HG02852 (cell line): ENCODE results near the gene BPIFB2.
"Not testable (repeated sequence)": the region's sequence is repeated elsewhere in the genome, so short reads cannot be mapped to it uniquely, and the experiment has no call there.

ENCODE experiments used
- ATAC-seq: cut with Tn5 transposase; IDR thresholded peaks from one replicate; pipeline ENCODE4 v1.9.1; 2021; ENCODE audit warnings: mild to moderate bottlenecking, moderate library complexity; ENCODE audit not compliant: unreplicated experiment

The BPIFB2 gene

DNA sequence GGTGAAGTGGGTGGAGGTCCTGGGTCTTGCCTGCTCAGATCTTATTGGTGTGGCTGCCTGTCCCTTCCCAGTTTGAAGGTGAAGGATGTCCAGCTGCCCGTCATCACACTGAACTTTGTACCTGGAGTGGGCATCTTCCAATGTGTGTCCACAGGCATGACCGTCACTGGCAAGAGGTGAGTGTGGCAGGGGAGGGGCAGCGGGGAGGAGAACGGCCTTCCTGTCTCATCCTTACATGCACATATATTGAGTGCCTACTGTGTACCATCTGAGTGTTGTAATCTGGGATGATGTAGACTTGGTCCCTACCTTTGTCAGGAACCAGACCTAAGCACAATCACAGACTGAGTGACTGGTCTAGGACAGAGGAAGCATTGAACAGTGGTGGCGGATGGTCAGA, 26.6 kb downstream of the BPIFB2 start:
- ATAC-seq: no peak

DNA sequence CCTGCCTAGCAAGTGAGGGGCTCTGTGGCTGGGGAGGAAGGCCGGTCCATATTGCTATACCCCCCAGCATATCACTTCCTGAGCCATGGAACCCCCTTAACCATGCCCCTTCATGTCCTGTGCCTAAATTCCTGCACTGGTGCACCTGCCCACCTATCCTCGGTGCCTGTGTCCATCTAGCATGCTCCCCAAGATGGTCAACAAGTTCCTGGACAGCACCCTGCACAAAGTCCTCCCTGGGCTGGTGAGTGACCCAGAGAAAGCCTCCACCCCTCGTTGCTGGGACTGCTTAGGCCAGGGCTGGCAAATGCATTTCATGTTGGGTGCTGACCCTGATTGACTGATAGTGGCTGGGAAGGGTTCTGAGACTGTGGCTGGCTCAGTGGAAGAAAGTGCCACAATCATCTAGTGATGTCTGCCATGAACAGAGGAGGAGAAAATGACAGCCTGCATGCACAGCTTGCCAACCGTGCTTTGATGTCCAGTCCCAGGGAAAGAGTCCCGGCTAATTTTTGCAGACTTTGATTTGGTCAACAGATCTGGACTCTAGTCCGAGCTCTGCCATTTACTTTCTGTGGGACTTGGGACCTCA, 27.5 kb downstream of the BPIFB2 start:
- no peak for ATAC-seq

DNA sequence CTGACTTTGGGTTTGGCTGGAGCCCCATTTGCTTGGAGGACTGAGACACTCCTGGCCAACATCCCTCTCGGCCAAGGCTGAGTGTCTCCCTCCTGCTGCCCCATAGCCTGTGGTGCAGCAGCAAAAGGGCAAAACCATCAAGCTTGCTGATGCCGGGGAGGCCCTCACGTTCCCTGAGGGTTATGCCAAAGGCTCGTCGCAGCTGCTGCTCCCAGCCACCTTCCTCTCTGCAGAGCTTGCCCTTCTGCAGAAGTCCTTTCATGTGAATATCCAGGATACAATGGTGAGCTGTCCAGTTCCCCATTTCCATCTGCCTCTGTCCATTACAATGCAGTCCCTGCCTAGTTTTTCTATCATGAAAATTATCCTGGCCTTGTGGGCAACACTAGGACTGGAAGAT, 30.0 kb downstream of the BPIFB2 start:
- ATAC-seq: no peak

DNA sequence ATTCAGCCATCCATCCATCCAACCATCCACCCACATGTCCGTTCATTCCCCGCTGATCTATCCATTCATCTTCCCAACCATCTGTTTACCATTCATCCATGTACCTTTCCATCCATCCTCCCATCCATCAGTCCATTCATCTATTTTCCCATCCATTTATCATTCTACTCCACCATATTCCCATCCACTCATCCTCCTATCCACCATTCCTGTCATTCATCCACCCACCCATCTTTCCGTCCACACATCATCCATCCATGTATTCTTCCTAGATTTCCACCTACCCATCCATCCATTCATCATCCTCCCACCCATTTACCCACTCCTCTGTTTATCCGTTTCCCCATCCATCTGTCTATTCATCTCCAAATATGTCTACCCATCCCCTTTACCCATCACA, 30.7 kb downstream of the BPIFB2 start:
- no peak for ATAC-seq

DNA sequence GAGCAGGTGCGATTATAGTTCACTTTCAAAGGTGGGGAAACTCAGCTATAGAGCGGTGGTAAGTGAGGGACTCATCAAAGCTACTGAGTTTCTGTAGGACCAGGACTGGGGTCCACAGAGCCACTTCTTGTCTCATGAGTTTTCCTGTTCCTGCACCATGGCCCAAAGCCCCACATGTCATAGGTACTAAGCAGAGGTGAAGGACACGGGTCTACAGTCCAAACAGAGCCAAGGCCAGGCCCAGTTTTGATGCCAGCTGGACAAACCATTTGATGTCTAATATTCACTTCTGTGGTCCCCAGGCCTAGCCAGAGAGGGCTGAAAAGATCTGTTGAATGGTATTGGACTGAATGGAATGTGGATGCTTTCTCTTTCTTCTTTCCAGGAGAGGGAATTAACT, 34.9 kb downstream of the BPIFB2 start:
- no peak for ATAC-seq

DNA sequence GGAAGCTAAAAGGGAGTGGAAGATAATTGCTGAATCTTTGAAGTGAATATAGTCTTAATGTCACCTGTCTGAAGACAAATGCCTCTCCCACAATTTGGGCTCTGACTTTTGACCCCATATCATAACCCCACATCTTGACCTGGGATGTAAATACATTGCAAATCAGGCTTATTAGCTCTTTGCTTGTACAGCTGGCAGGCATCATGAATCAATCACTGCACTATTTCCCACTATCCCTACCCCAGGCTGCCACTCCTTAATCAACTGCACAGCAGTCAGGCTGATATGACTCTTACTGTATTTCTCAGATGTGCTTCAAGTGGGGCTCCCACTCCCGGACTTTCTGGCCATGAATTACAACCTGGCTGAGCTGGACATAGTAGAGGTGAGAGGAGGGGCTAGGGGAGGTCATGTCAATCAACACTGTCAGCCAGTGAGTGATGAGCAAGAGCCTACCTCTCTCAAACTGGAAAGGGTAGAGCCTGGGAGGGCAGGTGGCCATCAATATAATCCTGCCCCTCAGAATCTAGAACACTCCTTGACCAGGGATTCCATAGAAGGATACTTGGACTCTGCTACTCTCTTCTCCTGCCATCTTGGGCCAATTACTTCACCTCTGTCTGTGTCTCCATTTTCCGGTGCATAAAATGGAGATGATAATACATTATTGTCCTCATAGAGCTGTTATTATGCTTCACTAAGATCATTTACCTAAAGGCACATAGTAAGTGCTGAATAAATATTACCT, 35.7 kb downstream of the BPIFB2 start:
- no peak for ATAC-seq

DNA sequence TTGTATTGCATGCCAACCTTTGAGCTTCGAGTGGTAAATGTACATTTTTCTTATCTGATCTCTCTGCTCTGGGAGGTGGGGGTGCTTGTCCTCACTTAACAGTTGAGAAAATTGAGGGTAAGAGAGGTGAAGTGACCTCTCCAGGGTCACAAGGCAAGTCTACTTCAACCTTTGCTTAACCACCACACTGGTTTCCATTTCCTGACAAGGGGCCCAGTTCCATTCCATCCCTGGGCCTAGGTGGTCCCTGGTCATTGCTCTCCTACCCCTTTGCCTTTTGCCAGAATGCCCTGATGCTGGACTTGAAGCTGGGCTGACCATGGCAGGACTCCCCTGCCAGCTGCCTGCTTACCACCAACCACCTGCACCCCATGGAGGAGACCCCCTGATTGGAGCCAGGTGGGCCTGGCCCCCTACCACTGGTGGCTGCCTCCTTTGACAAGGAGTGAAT, 36.3 kb downstream of the BPIFB2 start:
- no peak for ATAC-seq

DNA sequence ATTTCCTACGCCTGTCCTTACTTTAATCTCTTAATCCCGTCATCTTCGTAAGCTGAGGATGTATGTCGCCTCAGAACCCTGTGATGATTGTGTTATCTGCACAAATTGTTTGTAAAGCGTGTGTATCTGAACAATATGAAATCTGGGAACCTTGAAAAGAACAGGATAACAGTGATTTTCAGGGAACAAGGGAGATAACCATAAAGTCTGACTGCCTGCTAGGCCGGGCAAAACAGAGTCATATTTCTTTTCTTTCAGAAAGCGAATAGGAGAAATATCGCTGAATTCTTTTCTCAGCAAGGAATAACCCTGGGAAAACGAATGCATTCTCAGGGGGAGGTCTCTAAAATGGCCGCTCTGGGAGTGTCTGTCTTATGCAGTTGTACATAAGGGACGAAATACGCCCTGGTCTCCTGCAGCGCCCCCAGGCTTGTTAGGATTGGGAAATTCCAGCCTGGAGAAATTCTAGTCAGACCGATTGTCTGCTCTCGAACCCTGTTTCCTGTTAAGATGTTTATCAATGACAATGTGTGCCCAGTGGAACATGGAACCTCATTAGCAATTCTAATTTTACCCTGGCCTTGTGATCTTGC, 37.7 kb downstream of the BPIFB2 start:
- ATAC-seq: not testable (repeated sequence)

DNA sequence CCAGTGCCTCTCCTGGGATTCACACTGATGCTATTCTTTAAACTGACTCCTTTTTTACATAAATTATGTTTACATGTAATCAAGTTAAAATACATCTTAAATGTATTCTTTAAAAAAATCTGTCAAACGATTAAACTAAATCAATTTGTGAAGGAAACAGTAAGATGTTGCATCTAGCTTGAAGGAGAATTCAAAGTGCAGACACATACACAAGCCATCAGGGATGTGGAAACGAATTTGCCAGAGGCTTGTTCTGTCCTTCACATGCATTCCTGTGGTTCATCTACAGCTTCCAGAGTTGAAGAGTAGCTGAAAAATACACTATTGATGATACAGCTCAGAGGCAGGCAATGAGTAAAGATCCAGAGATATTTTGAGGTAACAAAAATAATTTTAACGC, 38.9 kb downstream of the BPIFB2 start:
- ATAC-seq: no peak

DNA sequence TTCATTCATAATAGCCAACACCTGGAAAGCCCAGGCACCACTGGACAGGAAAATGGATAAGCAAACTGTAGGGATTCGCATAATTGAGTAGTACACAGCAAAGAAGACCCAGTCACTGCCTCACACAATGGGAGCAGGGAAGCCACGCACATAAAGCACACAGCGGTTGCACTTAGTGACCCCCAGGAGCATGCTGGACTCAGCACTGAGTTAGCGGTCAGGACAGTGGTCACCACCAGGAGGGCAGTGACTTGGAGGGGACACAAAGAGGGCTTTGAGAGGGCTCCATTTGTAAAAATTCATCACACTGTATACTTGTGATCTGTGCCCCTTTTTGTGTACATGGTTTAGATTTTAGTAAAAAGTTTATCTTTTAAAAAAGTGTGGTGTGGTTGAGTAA, 43.8 kb downstream of the BPIFB2 start:
- ATAC-seq: no peak

DNA sequence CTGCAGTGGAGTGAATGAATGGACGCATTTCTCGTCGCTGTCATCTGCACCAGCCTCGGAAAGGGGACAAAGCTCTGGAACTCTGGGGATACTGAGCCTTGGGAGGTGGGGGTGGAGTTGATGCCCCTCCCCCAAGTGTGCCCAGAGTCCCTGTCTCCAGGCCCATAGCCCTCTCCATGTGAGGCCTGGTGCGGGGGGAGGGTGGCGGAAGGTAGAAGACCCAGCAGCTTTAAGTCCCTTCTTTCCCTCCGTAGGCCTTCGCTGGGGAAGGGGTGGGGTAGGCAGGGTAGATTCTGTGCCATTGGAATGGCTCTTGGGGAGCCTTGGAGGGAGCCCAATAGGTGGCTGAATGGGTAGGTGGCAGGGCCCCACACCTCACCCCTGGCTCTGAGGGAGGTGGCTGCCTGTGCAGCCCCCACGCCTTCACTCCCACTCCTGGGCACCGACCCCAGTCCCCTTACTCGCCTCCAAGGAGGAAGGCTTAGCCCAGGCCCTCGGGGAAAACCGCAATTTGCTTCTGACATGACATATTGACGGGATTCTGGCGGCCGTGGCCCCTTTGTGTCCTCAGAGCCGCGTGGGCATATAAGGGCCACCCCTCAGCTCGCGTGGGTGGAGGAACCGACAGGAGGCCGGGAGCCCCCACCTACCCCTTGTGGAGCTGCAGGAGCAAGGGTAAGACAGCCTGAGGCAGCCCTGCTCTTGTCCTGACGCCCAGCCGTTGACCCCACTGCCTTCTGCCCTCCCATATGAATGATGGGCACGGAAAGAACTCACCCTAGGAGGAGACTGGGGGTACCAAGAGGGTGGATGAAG, 46.0 kb downstream of the BPIFB2 start, which contains the start of gene BPIFB3:
TSS of gene BPIFB3 (plus strand) at position 613 of the 816 bp plus-strand sequence. CDS start 1,533 bp downstream, outside the sequence.
- no peak for ATAC-seq

DNA sequence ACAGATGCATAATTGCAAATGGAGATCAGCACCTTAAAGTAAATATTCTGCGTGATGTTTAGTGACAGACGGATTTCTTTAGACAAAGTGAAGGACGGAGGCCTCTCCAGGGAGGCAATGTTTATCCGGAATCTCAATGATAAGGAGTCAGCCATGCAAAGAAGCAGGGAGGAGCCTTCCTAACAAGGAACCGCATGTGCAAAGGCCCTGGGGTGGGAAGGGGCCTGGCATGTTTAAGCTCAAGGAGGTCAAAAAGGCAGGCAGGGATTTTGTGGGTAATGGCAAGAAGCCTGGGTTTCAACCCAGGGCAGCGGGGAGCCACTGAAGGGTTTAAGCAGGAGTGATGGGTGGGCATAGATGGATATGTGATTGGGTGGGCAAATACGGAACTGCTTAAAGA, 46.9 kb downstream of the BPIFB2 start:
- ATAC-seq: no peak

DNA sequence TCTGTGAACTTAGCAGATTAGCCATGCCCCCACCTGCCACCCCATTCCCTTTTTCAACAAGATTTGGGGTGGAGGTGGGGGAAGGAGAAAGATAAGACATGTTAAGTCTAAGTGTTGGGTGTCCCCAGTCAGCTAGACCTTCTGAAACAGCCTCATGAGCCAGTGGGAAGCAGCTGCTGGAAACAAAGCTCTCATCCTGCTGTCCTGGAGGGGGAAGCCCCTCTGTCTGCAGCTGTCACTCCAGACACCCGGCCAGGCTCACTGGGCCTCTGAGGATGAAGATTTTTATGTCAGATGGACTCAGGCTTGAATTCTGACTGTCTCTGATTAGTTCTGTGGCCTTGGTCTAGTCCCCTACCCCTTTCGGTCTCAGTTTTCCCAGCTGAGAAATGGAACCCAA, 47.3 kb downstream of the BPIFB2 start:
- no peak for ATAC-seq

DNA sequence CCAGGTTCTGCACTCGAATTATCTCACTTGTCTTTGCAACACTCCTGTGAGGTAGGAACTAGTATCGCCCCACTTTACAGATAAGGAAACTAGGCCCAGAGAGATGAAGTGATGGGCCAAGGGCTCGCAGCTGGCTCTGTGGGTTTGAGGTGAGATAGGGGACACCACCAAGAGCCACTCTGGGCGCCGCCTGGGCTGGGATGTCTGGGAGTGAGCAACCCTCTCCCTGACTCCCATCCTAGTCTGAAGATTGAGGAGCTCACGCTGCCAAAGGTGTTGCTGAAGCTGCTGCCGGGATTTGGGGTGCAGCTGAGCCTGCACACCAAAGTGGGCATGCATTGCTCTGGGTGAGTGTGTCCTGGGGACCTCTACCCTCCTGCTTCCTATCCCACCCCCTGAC, 51.6 kb downstream of the BPIFB2 start:
- no peak for ATAC-seq

DNA sequence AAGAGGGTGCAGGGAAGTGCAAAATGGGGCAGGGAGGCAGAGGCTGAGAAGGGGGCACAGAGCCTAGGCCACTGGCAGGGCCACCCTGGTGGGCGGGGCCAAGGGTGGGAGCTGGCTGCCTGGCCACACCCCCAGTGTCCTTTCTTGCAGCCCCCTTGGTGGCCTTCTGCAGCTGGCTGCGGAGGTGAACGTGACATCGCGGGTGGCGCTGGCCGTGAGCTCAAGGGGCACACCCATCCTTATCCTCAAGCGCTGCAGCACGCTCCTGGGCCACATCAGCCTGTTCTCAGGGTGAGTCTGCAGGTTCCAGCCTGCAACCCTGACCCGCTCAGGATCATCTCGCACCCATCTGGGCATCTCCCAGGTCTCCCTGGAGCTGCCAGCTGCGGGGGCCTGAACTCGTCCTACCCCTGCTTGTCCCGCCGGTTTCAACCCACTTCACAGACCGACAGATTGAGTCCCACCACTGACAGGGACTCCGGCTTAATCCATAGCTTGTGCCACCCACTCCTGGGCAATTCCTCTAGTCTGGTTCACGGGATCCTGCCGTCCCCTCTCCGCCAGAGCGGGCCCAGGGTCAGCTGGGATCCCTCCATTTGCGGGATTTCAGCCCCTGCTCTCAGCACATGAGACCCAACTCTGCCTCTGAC, 52.4 kb downstream of the BPIFB2 start:
- ATAC-seq: no peak

DNA sequence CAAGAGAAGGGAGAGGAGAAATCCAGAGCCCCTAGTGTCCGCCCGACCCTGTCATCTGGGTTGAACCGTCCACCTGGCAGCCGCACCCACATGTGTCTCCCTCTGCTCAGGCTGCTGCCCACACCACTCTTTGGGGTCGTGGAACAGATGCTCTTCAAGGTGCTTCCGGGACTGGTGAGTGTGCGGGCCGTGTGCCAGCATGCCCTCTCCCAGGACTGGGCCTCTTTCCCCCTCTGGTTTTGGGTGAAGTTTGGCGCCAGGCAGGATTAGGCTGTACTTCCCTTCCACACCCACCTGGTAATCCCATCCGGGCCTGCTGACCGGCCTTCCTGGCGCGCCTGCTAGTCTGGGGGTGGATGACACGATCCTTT, 54.1 kb downstream of the BPIFB2 start:
- no peak for ATAC-seq

DNA sequence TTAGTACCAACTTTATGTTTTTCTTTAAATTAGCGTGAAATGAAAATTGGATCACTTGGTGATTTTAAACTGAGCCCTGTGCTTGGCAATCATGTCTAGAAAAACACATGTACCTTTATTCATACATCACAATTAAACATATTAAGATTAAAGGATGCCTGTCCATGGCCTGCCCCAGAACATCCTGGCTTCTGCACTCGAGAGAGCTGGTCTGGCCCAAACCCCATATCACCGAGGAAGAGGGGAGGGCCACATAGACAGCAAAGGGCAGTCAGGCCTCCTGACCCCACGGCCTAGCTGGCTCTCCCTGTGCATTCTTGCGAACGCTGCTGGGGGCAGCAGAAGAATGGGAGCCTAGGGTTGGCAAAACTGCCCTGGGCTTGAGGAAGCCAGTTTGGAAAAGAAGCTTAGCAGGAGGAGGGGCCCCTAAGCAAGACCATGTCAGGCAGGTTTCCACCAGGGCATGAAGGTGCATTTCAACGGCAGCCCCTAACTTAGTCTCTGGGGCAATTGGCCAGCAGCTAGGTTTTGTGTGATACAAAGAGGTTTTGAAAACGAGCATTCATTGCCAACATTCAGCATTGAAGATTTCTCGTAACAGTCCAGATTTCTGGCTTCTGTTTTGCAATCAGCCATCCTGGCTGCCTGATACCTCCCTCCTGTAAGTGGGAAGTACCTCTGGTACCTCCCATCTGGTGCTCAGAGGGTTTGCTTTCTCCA, 54.8 kb downstream of the BPIFB2 start:
- ATAC-seq: no peak

DNA sequence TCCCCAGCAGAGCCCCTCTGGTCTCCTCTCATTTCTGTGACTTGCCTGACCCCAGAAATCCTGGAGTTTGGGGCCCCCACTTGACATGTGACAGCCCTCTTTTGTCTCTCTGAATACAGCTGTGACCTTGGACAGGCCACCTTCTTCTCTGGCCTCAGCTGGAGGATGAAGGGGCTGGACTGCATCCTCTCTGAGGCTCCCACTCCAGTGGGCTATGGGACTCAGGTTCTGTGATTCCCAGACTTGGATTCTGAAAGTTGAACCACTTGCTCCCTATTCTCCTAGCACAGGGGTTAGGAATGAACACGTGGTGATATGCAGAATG, 55.3 kb downstream of the BPIFB2 start:
- no peak for ATAC-seq

DNA sequence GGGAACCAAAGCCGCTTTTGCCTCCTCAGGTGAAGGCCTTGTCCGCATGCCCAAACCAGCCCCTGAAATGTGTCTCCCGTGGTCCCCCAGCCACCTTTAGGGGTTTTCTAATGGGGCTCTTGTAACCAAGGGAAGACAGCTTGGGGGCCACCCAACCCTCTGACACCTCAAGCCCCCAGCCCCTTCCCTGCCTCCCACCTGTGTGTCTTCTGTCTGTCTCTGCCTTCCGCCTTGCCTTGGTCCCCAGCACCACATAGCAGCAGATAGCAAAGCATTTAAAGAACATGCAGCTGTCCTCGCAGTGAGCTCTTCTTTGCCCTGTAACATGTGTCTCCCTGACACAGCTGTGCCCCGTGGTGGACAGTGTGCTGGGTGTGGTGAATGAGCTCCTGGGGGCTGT, 55.8 kb downstream of the BPIFB2 start:
- ATAC-seq: no peak

DNA sequence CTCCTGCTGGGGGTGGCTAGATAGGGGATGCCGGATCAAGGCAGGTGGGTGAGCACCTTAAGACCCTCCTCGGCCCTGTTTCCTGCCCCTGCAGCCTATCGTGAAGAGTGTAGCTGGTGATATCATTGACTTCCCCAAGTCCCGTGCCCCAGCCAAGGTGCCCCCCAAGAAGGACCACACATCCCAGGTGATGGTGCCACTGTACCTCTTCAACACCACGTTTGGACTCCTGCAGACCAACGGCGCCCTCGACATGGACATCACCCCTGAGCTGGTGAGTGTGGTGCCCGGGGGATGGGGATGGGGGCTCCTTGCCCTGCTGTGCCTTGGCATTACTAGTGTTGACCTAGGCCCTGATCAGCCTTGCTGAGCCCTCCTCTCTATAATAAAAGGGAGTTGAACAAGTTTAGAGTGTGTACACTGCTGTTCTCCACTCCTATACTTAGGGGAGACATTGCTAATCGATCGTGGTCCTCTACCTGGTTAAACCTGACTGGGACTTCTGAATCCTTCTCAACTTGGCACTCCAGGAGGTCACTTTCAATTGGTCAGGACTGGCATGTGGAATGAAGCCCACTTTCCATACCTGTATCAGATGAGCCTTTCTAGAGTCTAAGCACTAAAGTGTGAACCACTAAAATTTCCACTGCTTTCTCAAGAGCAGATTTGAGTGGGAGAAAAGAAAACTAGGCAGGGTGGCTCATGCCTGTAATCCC, 57.2 kb downstream of the BPIFB2 start:
- ATAC-seq: no peak
